G401 (cell line): Measurements from ENCODE around the gene KIF12. TPM values are rescaled to one million over a fixed set of nuclear protein-coding genes. Genes with fewer than 3 reads are reported as not detected.
"Not testable (repeated sequence)": the region's sequence is repeated elsewhere in the genome, so short reads cannot be mapped to it uniquely, and the experiment has no call there.

Experiments
- DNase-seq: peaks from one replicate; pipeline ENCODE4 v3.0.0-alpha.2; 2015; ENCODE audit warnings: low spot score
- in situ Hi-C: cut with HindIII; loops from 2 replicates; pipeline ENCODE4 v1.10.0; 2016; ENCODE audit warnings: low sequenced_read_pairs, mixed read lengths
- total RNA-seq: library from RNA; depleted of rRNA; stranded (reverse); fragments of >200 nt; shearing (Covaris generic); gene quantifications from 2 replicates; pipeline ENCODE4 v1.2.3, GENCODE V29; 2014; rRNA removed

KIF12 gene
- total RNA-seq, 1 experiment from 2014 or later = 0.27 TPM

DNA sequence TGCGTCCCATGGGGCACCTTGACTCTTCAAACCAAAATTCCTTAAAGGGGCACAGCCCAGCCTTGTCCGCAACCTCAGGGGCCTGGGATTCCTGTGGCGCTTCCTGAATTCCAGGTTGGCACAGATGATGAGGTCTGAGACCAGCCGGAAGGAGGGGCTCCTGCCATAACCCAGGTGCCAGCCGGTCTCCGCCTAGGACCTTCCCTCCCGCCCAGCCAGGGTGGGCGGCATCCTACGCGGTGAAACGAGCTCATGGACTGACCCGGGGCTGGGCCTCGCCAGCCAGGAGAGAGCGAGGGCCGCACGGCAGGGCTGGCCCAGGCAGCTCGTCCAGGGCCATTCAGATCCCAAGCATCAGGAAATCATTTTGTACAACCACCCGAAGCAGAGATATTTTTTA is 44.0 kb downstream of the KIF12 start:
- in situ Hi-C loops = no loop called here
- no peak for DNase-seq

DNA sequence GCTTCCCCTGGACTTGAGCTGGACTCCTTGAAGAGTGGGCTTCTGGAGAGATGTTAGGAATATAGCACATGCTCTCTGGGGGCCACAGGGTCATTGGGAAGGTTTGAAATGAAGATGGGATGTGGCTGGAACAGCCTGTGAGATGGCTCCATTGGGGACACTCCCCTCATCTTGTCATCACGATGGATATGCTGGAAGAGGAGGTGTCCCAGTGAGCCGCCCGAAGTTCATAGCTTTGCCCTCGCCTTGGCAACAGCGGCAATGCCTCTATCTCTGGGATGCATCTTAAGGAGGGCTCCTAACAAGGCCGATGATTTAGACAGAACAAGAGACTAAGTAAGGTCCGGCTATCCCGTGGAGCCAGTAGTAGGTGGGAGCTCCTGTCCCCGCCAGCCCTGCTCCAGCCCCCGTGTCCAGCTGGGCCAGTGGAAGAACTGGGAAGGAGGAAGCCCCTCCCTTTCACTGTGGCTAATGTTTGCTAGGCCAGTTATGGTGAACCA is 44.9 kb downstream of the KIF12 start:
- in situ Hi-C loops = no loop called here
- DNase-seq = no peak

DNA sequence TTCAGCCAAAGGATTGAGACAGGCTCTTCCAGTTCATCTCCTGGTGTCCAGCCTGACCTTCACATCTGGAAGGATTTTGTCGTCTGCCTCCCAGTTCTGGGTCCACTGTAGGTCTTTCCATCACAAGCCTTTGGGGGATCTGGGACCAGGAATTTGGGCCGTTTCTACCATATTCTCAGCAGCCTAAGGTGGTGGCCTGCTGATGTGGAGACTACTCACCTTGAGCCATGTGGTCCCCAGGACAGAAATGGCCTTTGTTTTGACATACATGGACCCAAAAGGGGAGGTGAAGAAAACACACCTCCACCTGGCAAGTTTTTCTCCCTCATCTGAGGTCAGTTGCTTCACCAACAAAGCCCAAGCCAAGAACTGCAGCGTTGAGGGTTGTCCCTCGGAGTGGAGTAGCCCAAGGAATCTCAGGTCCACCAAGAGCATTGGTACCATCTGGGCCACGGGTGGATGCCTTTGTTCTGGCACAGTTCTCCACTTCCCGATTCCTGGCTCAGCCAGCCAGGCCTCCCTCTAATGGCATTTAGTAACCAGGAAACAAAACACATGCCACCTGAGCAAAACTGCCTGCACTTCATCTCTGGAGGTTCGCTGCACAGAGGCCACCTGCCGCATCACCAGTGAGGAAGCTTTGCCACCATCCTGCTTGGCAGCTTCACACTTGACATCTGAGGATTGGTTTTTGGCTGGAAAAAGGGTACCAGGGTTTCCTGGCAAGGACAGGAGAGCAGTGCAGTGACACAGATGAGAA is 45.7 kb downstream of the KIF12 start:
- in situ Hi-C loops = no loop called here
- peak; percentile 84 for DNase-seq

DNA sequence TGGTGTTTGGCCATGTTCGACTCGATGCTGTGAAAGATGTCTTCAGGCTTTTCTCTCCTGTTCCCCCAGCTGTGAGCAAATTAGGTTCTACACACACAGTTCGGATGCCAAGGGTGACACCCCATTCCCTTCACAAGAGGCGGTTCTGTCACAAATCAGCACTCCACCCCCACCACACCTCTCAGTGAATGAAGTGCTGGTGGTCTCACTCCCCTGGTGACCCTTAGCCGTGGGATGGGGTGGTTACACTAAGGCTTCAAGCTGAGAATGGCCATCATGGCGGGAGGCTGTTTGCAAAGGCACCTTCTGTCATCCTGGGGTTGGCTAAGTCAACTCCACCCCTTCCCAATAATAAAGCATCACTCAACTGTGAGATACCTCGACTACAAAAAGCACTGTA is 47.4 kb downstream of the KIF12 start:
- in situ Hi-C loops = no loop called here
- no peak for DNase-seq

DNA sequence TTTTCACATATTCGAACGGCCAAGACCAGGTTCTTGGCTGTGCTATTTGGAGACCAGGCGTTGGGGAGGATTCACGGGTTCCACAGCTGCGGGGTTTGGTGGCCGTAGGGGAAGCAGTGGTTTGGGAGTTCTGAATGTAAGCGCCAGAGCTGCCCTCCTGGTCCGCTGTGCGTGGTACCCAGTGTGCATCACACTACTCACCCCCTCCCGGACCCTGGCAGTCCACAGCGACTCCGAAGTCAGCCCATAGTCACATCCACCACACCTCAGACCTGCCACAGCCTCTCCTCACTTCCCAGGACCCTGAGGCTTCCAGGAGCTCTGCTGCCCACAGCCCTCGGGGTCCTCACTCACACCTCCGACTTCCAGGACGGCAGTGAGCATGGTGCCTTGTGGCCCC is 47.8 kb downstream of the KIF12 start:
- in situ Hi-C loops = no loop called here
- no peak for DNase-seq

DNA sequence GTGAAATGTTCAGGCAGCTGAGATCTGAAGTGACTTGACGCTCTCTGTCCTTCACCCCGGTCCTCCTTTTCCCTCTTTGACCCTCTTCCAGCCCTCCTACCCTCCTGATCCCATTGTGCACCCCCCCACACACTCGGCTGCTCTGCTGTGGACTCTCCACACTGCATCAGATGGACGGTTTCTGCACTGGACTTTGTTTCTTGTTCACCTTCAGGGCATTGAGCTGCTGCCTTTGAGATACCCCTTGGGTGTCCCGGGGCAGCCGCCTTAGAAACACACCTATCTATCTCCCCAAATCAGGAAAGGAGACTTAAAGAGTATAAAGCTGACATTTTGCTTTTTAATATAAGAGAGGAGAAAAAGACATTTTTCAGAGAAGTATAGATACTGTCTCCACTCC is 48.4 kb downstream of the KIF12 start:
- DNase-seq = no peak
- in situ Hi-C loops = no loop called here

DNA sequence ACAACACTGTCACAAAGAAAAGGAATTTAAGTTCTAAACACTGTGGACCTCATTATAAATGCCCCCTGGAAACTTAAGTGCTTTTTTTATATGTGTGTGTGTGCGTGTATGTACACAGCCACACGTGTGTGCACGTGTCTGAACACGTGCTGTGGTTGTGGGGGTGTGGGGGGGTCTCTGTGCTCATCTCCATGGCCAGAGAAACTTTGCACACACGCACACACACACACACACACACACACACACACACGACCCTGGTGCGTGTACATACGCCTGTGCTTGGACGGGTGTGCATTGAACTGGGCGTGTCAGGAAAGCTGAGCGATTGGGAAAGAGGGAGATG is 48.9 kb downstream of the KIF12 start:
- in situ Hi-C loops = no loop called here
- DNase-seq = no peak

DNA sequence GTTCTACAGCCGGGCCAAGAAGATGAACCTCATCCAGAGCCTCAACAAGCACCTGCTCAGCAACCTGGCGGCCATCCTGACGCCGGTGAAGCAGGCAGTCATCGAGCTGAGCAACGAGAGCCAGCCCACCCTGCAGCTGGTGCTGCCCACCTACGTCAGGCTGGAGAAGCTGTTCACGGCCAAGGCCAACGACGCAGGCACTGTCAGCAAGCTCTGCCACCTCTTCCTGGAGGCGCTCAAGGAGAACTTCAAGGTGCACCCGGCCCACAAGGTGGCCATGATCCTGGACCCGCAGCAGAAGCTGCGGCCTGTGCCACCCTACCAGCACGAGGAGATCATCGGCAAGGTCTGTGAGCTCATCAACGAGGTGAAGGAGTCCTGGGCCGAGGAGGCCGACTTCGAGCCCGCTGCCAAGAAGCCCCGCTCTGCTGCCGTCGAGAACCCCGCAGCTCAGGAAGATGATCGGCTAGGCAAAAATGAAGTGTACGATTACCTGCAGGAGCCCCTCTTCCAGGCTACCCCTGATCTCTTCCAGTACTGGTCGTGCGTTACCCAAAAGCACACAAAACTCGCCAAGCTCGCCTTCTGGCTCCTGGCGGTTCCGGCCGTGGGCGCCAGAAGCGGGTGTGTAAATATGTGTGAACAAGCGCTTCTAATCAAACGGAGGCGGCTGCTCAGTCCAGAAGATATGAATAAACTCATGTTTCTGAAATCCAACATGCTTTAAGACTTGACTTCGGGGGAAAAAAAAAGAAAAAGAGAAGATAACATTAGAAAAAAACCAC is 49.5 kb downstream of the KIF12 start:
- DNase-seq = no peak
- in situ Hi-C loops = no loop called here

DNA sequence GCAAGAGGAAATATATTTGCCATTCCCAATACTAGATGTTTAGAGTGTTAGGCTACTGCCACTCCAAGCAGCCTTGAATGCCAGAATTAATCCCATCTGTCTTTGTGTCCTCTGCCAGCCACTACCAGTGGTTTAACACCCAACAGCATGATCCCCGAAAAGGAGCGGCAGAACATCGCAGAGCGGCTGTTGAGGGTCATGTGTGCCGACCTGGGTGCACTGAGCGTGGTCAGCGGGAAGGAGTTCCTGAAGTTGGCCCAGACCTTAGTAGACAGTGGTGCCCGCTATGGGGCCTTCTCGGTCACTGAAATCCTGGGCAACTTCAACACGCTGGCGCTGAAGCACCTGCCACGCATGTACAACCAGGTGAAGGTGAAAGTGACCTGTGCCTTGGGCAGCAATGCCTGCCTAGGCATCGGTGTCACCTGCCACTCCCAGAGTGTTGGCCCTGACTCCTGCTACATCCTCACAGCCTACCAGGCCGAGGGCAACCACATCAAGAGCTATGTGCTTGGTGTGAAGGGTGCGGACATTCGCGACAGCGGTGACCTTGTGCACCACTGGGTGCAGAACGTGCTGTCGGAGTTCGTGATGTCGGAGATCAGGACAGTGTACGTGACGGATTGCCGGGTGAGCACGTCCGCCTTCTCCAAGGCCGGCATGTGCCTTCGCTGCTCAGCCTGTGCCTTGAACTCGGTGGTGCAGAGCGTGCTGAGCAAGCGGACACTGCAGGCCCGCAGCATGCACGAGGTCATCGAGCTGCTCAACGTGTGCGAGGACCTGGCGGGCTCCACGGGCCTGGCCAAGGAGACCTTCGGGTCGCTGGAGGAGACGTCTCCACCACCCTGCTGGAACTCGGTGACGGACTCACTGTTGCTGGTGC is 50.3 kb downstream of the KIF12 start:
- no peak for DNase-seq
- in situ Hi-C loops = no loop called here

DNA sequence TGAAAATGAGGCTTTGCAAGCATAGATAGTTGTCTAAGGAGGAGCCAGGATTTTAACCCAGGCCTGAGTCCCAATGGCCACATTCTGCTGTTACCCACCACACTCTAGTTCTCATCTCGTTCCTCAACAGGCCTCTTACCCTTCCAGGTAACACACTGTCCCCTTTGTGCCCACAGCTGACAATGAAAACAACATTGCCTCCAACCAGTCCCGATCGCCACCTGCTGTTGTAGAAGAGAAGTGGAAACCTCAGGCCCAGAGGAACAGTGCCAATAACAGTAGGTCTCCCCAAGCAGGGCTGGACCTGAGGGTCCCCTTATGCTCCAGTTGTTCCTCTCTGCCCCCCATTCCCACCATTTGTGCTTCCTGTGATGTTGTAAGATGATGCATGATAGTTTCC is 51.4 kb downstream of the KIF12 start:
- in situ Hi-C loops = no loop called here
- DNase-seq = no peak

DNA sequence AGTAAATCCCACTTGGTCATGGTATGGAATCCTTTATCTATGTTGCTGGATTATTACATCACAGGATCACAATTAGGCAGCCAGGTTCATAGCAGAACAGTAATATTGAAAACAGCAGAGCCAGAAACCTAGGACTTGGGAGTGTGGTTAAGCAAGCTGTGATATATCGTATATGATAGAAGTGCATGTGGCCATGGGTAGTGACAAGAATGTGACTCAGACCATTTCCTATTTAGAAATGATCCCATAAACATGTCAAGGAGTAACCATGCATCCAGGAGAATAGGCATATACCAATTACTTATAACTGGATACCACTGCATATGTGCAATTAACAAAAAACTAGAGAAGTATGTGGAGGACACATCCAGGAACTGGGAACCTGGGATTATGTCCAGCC is 52.2 kb downstream of the KIF12 start:
- in situ Hi-C loops = no loop called here
- no peak for DNase-seq

DNA sequence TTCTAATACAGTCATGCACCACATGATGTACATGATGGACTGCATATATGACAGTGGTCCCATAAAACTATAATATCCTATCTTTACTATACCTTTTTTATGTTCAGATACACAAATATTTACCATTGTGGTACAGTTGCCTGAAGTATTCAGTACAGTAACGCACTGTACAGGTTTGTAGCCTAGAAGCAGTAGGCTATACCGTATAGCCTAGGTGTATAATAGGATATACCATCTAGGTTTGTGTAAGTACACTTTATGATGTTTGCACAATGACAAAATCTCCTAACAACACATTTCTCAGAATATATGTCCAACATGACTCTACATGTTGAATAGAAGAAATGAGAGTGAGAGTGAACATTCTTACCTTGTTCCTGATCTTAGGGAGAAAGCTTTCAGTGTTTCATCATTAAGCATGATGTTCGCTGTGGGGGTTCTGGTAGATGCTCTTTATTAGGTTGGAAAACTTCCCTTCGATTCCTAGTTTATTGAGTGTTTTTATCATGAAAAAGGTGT is 52.8 kb downstream of the KIF12 start:
- DNase-seq = no peak
- in situ Hi-C loops = no loop called here

DNA sequence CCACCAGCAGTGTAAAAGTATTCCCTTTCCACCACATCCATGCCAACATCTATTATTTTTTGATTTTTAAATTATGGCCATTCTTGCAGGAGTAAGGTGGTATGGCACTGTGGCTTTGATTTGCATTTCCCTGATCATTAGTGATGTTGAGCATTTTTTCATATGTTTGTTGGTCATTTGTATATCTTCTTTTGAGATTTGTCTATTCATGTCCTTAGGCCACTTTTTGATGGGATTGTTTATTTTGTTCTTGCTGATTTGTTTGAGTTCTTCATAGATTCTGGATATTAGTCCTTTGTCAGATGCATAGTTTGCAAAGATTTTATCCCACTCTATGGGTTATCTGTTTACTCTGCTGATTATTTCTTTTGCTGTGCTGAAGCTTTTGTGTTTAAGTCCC is 55.4 kb downstream of the KIF12 start:
- in situ Hi-C loops, DNase-seq: not testable (repeated sequence)

Other genes starting within 250 kb of the KIF12 start
- 3.8 and 6.1 TPM in 2 replicates for gene ZNF618, start 223.0 kb downstream of the KIF12 start, total RNA-seq
- gene AMBP, start 21.0 kb downstream of the KIF12 start, total RNA-seq = not detected in 2 replicates
- 2.8 and 3.1 TPM in 2 replicates for gene COL27A1, start 56.2 kb upstream of the KIF12 start, total RNA-seq
- not detected in 2 replicates for gene ORM1, start 223.8 kb upstream of the KIF12 start, total RNA-seq
- not detected in 2 replicates for gene ORM2, start 230.6 kb upstream of the KIF12 start, total RNA-seq